IMR-90 (cell line): ENCODE measurements around the gene AMBP. TPM values are rescaled to one million over a fixed set of nuclear protein-coding genes. Genes with fewer than 3 reads are reported as not detected.

Experiments
- ATAC-seq: fragments of 200-7000 bp; cut with Tn5 transposase; 2 replicates; pipeline ENCODE4 v1.9.1; 2020; ENCODE audit warnings: low read depth, mild to moderate bottlenecking, moderate library complexity
- BruUV-seq: library from RNA; stranded (reverse); fragments of 400-500 nt; replicated peaks from 2 replicates; lab custom pipeline; 2021; lab: Mats Ljungman, UMichigan
- CTCF ChIA-PET: fragments of 300-600 bp; formaldehyde crosslinking; extraction: SDS; loops from one replicate; lab custom pipeline; 2021; ENCODE audit warnings: antibody characterized with exemption; lab: Yijun Ruan, JAX
- POLR2A ChIA-PET: fragments of 300-600 bp; sonication (Branson Sonifier 250); formaldehyde crosslinking; loops from one replicate; lab custom pipeline; 2022; ENCODE audit warnings: antibody characterized with exemption; ENCODE audit not compliant: unreplicated experiment; lab: Charles Lee
- DNase-seq: peaks from one replicate; pipeline ENCODE4 v3.0.0; 2013
- H2AFZ ChIP-seq: replicated peaks from 2 replicates; pipeline ENCODE3; 2013; ENCODE audit warnings: low read length, mild to moderate bottlenecking; ENCODE audit not compliant: poor library complexity
- H2AK5ac ChIP-seq: 2 replicates; pipeline ENCODE4 v1.6.1; 2013; ENCODE audit warnings: low read depth, low read length, inconsistent platforms
- H2AK9ac ChIP-seq: replicated peaks from 2 replicates; pipeline ENCODE3; 2013; ENCODE audit warnings: mild to moderate bottlenecking, low read depth, low read length, moderate library complexity; ENCODE audit not compliant: poor library complexity
- H2BK120ac ChIP-seq: 2 replicates; pipeline ENCODE4 v1.6.1; 2013; ENCODE audit warnings: low read depth, low read length, inconsistent platforms
- H2BK15ac ChIP-seq: 3 replicates; pipeline ENCODE4 v1.6.1; 2013; ENCODE audit warnings: low read depth, low read length, inconsistent platforms
- H2BK20ac ChIP-seq: 2 replicates; pipeline ENCODE4 v1.6.1; 2013; ENCODE audit warnings: low read depth, mild to moderate bottlenecking, inconsistent platforms, low read length, moderate library complexity
- H2BK5ac ChIP-seq: 2 replicates; pipeline ENCODE4 v1.6.1; 2013; ENCODE audit warnings: mild to moderate bottlenecking, low read depth, low read length, inconsistent platforms; ENCODE audit not compliant: poor library complexity, severe bottlenecking
- H3K14ac ChIP-seq: replicated peaks from 2 replicates; pipeline ENCODE4 v1.6.1; 2013; ENCODE audit warnings: low read depth, low read length, inconsistent platforms
- H3K18ac ChIP-seq: 2 replicates; pipeline ENCODE4 v1.6.1; 2013; ENCODE audit warnings: low read depth, low read length, control low read depth
- H3K23ac ChIP-seq: 2 replicates; pipeline ENCODE4 v1.6.1; 2013; ENCODE audit warnings: low read depth, low read length, inconsistent platforms
- H3K27ac ChIP-seq: 2 replicates; pipeline ENCODE4 v1.5.1; 2013; ENCODE audit warnings: mild to moderate bottlenecking, control low read depth, low read length; ENCODE audit not compliant: insufficient read depth
- H3K27me3 ChIP-seq: 2 replicates; pipeline ENCODE4 v1.6.1; 2013; ENCODE audit warnings: low read length; ENCODE audit not compliant: control insufficient read depth, insufficient read depth
- H3K36me3 ChIP-seq: 2 replicates; pipeline ENCODE4 v1.6.1; 2013; ENCODE audit warnings: low read length, mixed read lengths; ENCODE audit not compliant: control insufficient read depth, insufficient read depth
- H3K4ac ChIP-seq: 2 replicates; pipeline ENCODE4 v1.6.1; 2013; ENCODE audit warnings: low read depth, low read length, inconsistent platforms
- H3K4me1 ChIP-seq: 2 replicates; pipeline ENCODE4 v1.6.1; 2013; ENCODE audit warnings: low read length, mixed read lengths; ENCODE audit not compliant: control insufficient read depth, insufficient read depth
- H3K4me2 ChIP-seq: 2 replicates; pipeline ENCODE4 v1.6.1; 2013; ENCODE audit warnings: low read depth, mild to moderate bottlenecking, control low read depth, low read length, moderate library complexity
- H3K4me3 ChIP-seq: 2 replicates; pipeline ENCODE4 v1.5.1; 2013; ENCODE audit warnings: low read depth, mild to moderate bottlenecking, control low read depth, low read length, moderate library complexity; ENCODE audit not compliant: insufficient read depth
- H3K56ac ChIP-seq: 2 replicates; pipeline ENCODE4 v1.6.1; 2013; ENCODE audit warnings: low read length, inconsistent platforms; ENCODE audit not compliant: insufficient read depth; ENCODE audit errors: extremely low read depth
- H3K79me1 ChIP-seq, 2 experiments: 2 replicates each; pipeline ENCODE4 v1.6.1; 2013; ENCODE audit warnings: low read length in 2 of 2, inconsistent platforms in 1 of 2, low read depth in 1 of 2
- H3K9ac ChIP-seq: 2 replicates; pipeline ENCODE4 v1.6.1; 2013; ENCODE audit warnings: low read depth, low read length, control low read depth
- H3K9me1 ChIP-seq: 2 replicates; pipeline ENCODE4 v1.6.1; 2013; ENCODE audit warnings: low read length, inconsistent platforms; ENCODE audit not compliant: insufficient read depth
- H3K9me3 ChIP-seq: 2 replicates; pipeline ENCODE4 v1.6.1; 2013; ENCODE audit warnings: low read length; ENCODE audit not compliant: control insufficient read depth, insufficient read depth
- H4K20me1 ChIP-seq: 2 replicates; pipeline ENCODE4 v1.6.1; 2013; ENCODE audit warnings: low read length, inconsistent platforms; ENCODE audit not compliant: insufficient read depth
- H4K5ac ChIP-seq: 2 replicates; pipeline ENCODE4 v1.6.1; 2013; ENCODE audit warnings: mild to moderate bottlenecking, low read depth, low read length, control low read depth
- H4K8ac ChIP-seq, 2 experiments: 2 replicates each; pipeline ENCODE4 v1.6.1; 2013; ENCODE audit warnings: low read depth in 2 of 2, low read length in 2 of 2, control low read depth in 1 of 2, inconsistent platforms in 1 of 2
- H4K91ac ChIP-seq: 2 replicates; pipeline ENCODE4 v1.6.1; 2013; ENCODE audit warnings: low read depth, low read length, inconsistent platforms; ENCODE audit not compliant: insufficient read depth
- BHLHE40 ChIP-seq: fragments of 150-350 bp; IDR thresholded peaks from 2 replicates; pipeline ENCODE4 v1.6.1; 2016; ENCODE audit warnings: mild to moderate bottlenecking, low read depth, low read length
- CEBPB ChIP-seq: IDR thresholded peaks from 2 replicates; pipeline ENCODE4 v1.6.1; 2012; ENCODE audit warnings: low read depth, low read length, improper control_type of control experiment
- MAFK ChIP-seq: IDR thresholded peaks from 2 replicates; pipeline ENCODE4 v1.6.1; 2012; ENCODE audit warnings: low read depth, low read length, improper control_type of control experiment
- MXI1 ChIP-seq: IDR thresholded peaks from 2 replicates; pipeline ENCODE4 v1.6.1; 2012; ENCODE audit warnings: low read depth, mild to moderate bottlenecking, low read length, moderate library complexity, borderline replicate concordance
- RCOR1 ChIP-seq: IDR thresholded peaks from 2 replicates; pipeline ENCODE4 v1.6.1; 2012; ENCODE audit warnings: mild to moderate bottlenecking, low read length, improper control_type of control experiment; ENCODE audit not compliant: insufficient replicate concordance
- USF2 ChIP-seq: fragments of 150-350 bp; IDR thresholded peaks from 2 replicates; pipeline ENCODE4 v1.6.1; 2017; ENCODE audit warnings: mild to moderate bottlenecking, antibody characterized with exemption, low read length, low read depth
- WGBS, 2 experiments: methylation state at CpG; one replicate each; pipeline versions ENCODE4 v1.1.5 to v1.1.7; 2013; ENCODE audit warnings: missing lambda C conversion rate in 2 of 2; ENCODE audit not compliant: insufficient read length in 1 of 2; ENCODE audit errors: extremely low coverage in 2 of 2; 5-methylcytosine and 5-hydroxymethylcytosine counted together
- dilution Hi-C: fragments of 300-500 bp; cut with HindIII; formaldehyde crosslinking; loops from one replicate; pipeline ENCODE4 v1.14.3; 2018; ENCODE audit warnings: low sequenced_read_pairs; ENCODE audit not compliant: unreplicated experiment
- in situ Hi-C: fragments of 300-500 bp; cut with MboI; formaldehyde crosslinking; loops from 3 replicates; pipeline ENCODE4 v1.14.3; 2019; ENCODE audit warnings: low sequenced_read_pairs, inconsistent platforms, mixed read lengths
- intact Hi-C: fragments of 100-400 bp; cut with micrococcal nuclease; formaldehyde crosslinking; loops from 2 replicates; pipeline ENCODE4 v1.10.0; 2022
- polyA plus RNA-seq, 3 experiments: library from polyadenylated mRNA; depleted of rRNA; stranded (reverse); fragments of >200 nt; gene quantifications; 2 replicates each; pipeline ENCODE4 v1.2.3, GENCODE V29; 2012; ENCODE audit warnings: low replicate concordance in 1 of 3
- total RNA-seq: library from RNA; depleted of rRNA; stranded (reverse); fragments of >200 nt; gene quantifications from 2 replicates; pipeline ENCODE4 v1.2.3, GENCODE V29; 2012

Gene AMBP
- total and polyA plus RNA-seq, 2 of the 4 experiments (the other 2 are of a cell fraction) = not detected

GRCh38 chr9:114055894-114056293 lies 22.2 kb downstream of the AMBP start:
- Histone ChIP-seq H2AFZ (no peak overlapping the region), H2AK9ac (no peak overlapping the region), H4K8ac (no peak overlapping the region), H3K4me3 (no peak overlapping the region), H2BK15ac (no peak overlapping the region), H2BK5ac (no peak overlapping the region), H3K79me1 (no peaks in the 10 kb centered on the region), H3K27ac (no peak overlapping the region), H3K27me3 (no peaks in the 10 kb centered on the region), H2BK120ac (no peak overlapping the region), H2BK20ac (no peak overlapping the region), H3K18ac (no peak overlapping the region), H4K20me1 (no peaks in the 10 kb centered on the region), H3K4me2 (no peak overlapping the region), H3K36me3 (peaks cover 24% of the 10 kb centered on the region), H3K4ac (no peak overlapping the region), H4K91ac (no peak overlapping the region), H3K9ac (no peak overlapping the region), H4K5ac (no peak overlapping the region), H3K9me3 (no peaks in the 10 kb centered on the region), H3K23ac (no peak overlapping the region), H3K9me1 (peaks cover 6% of the 10 kb centered on the region; the same call in 1 of the 2 replicates), H3K14ac (no peak overlapping the region), H2AK5ac (no peak overlapping the region), H3K56ac (no peak overlapping the region), H3K4me1 (no peaks in the 10 kb centered on the region)
- dilution Hi-C loops = no loop called here
- BruUV-seq = no TSS peak
- ChIA-PET POLR2A (no interaction called here), CTCF (no interaction called here)
- in situ Hi-C loops = no loop called here
- TF ChIP-seq CEBPB (no peak), MXI1 (no peak), MAFK (no peak), BHLHE40 (no peak), RCOR1 (no peak), USF2 (no peak)
- ATAC-seq (no peak), DNase-seq (no peak)
- intact Hi-C loops = no loop called here
- no CpG with 5 or more reads among the region's 7 CpGs for WGBS, 2 experiments
